Brain pericyte (primary cell): Measurements from ENCODE around the gene PTPRM.

Experiments
- DNase-seq: peaks from one replicate; pipeline ENCODE4 v3.0.0-alpha.2; 2012; ENCODE audit warnings: low read depth, low spot score

PTPRM gene

GRCh38 chr18:7600036-7600435 is 32.9 kb downstream of the PTPRM start:
- no peak for DNase-seq

GRCh38 chr18:7600528-7601245 is 33.6 kb downstream of the PTPRM start:
- no peak for DNase-seq

DNA sequence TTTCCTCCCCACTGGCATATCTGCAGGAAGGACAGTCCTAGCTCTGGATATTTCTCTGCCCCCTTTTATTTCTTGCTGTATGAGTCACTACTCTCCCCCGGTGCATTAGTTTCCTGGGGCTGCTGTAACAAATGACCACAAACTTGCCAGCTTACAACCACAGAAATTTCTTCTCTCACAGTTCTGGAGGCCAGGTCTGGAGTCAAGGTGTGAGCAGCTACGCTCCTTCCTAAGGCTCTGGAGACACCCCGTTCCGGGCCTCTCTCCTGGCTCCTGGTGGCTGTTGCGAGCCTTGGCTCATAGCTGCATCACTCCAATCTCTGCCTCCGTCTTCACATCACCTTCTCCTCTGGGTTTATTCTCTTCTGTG is 34.1 kb downstream of the PTPRM start:
- DNase-seq = no peak

DNA sequence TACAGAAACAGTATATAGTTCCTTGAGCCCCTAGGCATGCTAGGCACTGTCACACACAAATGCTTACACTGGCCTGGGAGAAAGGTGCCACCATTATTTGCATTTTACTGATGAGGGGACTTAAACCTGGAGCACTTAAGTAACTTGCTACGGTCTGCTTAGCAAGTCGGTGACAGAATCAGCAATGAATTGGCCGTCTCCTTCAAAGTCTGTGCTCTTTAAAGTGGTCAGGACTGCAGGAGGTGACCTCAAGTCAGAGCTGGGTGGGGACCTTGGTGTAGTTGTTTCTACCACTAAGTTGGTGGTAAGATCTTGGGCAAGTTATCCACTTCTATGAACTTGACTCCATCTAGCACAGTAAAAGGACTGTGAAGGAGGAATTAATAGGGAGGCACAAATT is 34.8 kb downstream of the PTPRM start:
- DNase-seq = no peak

- no peak for DNase-seq
Measured at GRCh38 chr18:7603259-7604000, 36.3 kb downstream of the PTPRM start.

- DNase-seq = no peak
Measured at GRCh38 chr18:7604361-7604760, 37.2 kb downstream of the PTPRM start.

DNA sequence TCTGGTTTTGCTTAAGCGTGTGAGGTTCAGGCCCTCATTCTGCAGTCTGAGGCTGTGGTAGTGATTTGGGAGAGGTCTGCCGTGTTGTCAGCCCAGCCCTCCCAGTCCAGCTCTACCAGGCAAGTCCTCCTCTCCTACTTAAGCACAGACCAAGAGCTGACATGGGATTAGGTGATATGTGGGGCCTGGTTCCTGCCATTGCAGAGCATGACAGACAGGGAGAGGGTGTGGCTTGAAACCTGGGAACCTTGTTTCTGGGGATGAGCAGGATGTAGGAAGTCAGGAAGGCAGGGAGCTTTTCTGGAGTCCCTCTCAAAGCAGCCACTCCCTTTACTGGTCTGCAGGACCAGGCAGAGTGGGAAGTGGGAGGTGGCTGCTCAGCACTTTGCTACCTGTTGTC is 38.6 kb downstream of the PTPRM start:
- no peak for DNase-seq

GRCh38 chr18:7607540-7608173 is 40.5 kb downstream of the PTPRM start:
- no peak for DNase-seq

GRCh38 chr18:7608174-7608550 is 41.0 kb downstream of the PTPRM start:
- DNase-seq = no peak

- DNase-seq = no peak
Measured at GRCh38 chr18:7608781-7609201, 41.7 kb downstream of the PTPRM start.

GRCh38 chr18:7609617-7610016 is 42.5 kb downstream of the PTPRM start:
- no peak for DNase-seq

GRCh38 chr18:7614042-7614441 is 46.9 kb downstream of the PTPRM start:
- no peak for DNase-seq

GRCh38 chr18:7615840-7616239 is 48.7 kb downstream of the PTPRM start:
- DNase-seq = no peak

DNA sequence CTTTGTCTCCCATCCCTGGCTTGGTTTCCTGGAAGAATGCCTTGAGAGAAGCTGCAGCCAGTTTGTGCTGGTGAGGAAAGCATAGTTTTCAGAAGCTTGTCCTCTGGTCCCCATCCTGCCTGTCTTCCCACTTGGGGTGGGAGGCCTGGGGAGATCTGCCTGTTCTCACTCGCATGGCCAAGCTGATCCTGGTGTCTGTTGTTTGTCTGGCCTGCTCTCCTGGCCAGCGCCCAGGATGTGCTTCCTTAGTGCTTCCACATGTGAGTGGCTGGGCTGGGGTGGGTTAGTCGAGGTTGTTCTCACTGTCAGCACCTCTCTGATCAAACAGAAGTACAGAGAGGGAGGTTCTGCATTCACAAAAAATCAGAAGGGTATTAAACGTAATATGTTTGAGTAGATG is 49.5 kb downstream of the PTPRM start:
- no peak for DNase-seq

DNA sequence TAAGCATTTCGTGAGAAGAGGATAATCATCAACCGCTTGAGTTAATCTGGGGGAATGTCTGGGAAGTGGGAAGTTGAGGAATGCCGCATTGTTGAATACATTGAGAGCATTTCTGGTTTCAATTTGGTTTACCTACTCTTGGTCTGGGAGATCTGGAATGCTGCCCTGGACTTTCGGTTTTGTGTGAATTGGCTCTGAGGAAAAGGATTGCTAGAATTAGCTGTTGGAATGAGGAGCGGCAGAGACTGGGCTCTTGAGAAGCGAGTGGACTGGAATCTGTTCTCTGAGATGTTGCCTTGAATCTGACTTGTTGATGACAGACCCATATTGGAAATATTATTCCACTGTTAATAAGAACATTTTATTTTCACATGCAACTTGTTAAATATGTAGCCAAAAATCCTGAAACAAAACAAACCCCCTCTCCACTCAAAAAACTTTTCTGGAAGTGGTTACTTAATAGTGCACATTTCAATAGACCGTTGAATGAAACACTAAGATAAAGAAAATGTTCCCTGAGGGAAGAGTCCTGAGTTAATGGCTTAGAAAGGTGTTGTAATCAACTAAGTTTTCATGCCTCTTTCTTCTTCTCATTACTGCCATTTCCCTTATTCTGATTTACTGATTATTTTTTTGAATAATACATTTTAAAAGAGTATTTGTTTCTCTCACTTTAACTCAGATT is 50.8 kb downstream of the PTPRM start:
- DNase-seq = no peak

DNA sequence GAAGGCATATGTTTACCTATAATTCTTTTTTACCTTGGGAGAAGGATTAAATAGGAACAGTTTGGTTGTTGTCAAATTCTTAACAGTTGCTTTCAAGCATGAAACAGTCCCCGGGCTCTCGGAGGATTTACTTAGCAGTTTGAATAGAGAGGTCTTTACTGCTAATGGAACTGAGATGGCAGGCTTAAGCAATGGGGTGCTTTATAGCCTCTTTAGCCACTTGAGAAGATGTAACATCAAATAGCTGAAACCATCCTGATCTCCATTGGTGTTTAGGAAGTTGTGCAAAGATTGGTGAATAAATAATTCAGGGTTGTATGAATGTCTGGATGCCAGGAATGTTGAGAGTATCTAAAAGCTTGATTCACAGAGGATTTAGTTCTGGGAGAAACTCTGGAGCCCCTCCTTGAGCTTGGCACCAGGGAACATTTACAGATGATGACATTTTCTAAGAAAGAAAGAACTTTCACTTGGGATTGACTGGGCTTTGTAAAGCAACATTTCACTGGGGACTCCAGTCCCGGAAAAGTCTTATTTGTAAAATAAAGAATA is 51.9 kb downstream of the PTPRM start:
- no peak for DNase-seq

DNA sequence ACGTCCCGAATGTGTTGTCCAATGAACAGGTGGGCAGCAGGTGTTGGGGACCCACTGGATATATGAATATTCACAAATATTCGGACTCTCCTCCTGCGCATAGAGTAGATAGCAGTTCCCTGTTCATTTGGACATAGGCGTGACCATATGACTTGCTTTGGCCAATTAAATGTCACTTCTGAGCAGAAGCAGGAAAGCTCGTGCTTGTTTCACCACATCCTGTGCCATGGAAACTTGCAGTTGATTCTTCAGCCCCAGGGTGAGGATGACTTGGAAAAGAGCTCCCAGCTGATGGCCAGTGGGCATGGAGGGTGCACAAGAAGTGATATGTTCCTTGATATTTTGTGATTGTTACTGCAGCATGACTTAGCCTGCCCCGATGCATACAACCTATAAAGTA is 52.6 kb downstream of the PTPRM start:
- DNase-seq = no peak

DNA sequence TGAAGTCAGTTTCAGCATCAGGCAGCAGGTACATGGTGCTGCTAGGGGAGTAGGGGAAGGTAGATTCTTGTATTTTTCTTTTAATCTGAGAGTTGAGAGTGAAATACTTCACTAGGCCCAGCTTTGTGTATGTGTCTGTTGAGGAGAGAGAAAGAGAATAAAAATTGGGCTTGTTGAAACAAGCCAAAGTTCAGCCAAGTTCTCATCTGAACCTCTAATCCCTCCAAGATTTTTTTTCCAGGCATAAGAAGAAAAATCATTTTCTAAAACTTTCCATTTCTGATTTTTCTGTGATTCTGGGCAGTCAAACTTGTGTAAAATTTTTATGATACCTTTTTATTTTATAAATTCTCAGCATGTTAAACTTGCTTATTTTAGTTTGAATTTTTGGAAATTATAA is 55.6 kb downstream of the PTPRM start:
- no peak for DNase-seq

GRCh38 chr18:7623681-7624080 is 56.6 kb downstream of the PTPRM start:
- DNase-seq = no peak

GRCh38 chr18:7624697-7625096 is 57.6 kb downstream of the PTPRM start:
- DNase-seq = no peak

GRCh38 chr18:7626175-7626921 is 59.2 kb downstream of the PTPRM start:
- no peak for DNase-seq
